H54 (cell line): ENCODE results near the gene SUSD4.
"Not testable (repeated sequence)": the region's sequence is repeated elsewhere in the genome, so short reads cannot be mapped to it uniquely, and the experiment has no call there.

Experiments used
- DNase-seq: peaks from one replicate; pipeline ENCODE4 v3.0.0; 2011; ENCODE audit warnings: low spot score, mixed read lengths; ENCODE audit not compliant: insufficient read length
- FAIRE-seq: peaks from 3 replicates; lab custom pipeline; 2011; peaks lifted over from hg19 to GRCh38; lab: Jason Lieb, UNC
- POLR2A ChIP-seq: IDR thresholded peaks from 2 replicates; pipeline ENCODE4 v1.6.1; 2011; ENCODE audit warnings: low read depth, mild to moderate bottlenecking, low read length

The SUSD4 gene

GRCh38 chr1:223363856-223364684, at the start of gene SUSD4:
Gene SUSD4 (minus strand): TSS chr1:223364176. CDS start chr1:223363425, 751 bp downstream.
- DNase-seq (no peak), FAIRE-seq (no peak)
- TF ChIP-seq POLR2A, result no peak

GRCh38 chr1:223413216-223413615, 49.2 kb upstream of the SUSD4 start:
- FAIRE-seq, result no peak

GRCh38 chr1:223411710-223412109, 47.7 kb upstream of the SUSD4 start:
- DNase-seq (no peak), FAIRE-seq (no peak)
- no peak for TF ChIP-seq POLR2A

More at GRCh38 chr1:223413216-223413615, 49.2 kb upstream of the SUSD4 start:
- TF ChIP-seq POLR2A, result no peak
- no peak for DNase-seq

- DNase-seq (no peak), FAIRE-seq (no peak)
- TF ChIP-seq POLR2A, result no peak
Measured at GRCh38 chr1:223411309-223411708, 47.3 kb upstream of the SUSD4 start.

GRCh38 chr1:223410036-223410435, 46.1 kb upstream of the SUSD4 start:
- no peak for TF ChIP-seq POLR2A
- FAIRE-seq, result no peak
- DNase-seq, result no peak

GRCh38 chr1:223405507-223405906, 41.5 kb upstream of the SUSD4 start:
- FAIRE-seq, result no peak
- DNase-seq, result no peak
- TF ChIP-seq POLR2A, result no peak

- no peak for FAIRE-seq
- DNase-seq, result no peak
- TF ChIP-seq POLR2A, result no peak
Measured at GRCh38 chr1:223403184-223403815, 39.3 kb upstream of the SUSD4 start.

GRCh38 chr1:223402790-223403142, 38.8 kb upstream of the SUSD4 start:
- TF ChIP-seq POLR2A, result no peak
- FAIRE-seq, result no peak
- DNase-seq, result no peak

GRCh38 chr1:223401873-223402789, 38.2 kb upstream of the SUSD4 start:
- DNase-seq (no peak), FAIRE-seq (peak; percentile 20)
- TF ChIP-seq POLR2A, result no peak

GRCh38 chr1:223399393-223399792, 35.4 kb upstream of the SUSD4 start:
- DNase-seq, FAIRE-seq: not testable (repeated sequence)

- no peak for TF ChIP-seq POLR2A
- FAIRE-seq (no peak), DNase-seq (no peak)
Measured at GRCh38 chr1:223394706-223395105, 30.7 kb upstream of the SUSD4 start.

GRCh38 chr1:223394242-223394641, 30.3 kb upstream of the SUSD4 start:
- TF ChIP-seq POLR2A, result no peak
- FAIRE-seq (no peak), DNase-seq (no peak)

GRCh38 chr1:223393275-223394214, 29.6 kb upstream of the SUSD4 start, which contains the start of gene CCDC185:
Gene CCDC185 (plus strand): TSS chr1:223393415. CDS start chr1:223393476, 61 bp downstream.
- DNase-seq (no peak), FAIRE-seq (no peak)

More at GRCh38 chr1:223393275-223394214, 29.6 kb upstream of the SUSD4 start, which contains the start of gene CCDC185:
- TF ChIP-seq POLR2A, result no peak
